ENCODE results near the gene CCDC192.
"Not testable (repeated sequence)": the region's sequence is repeated elsewhere in the genome, so short reads cannot be mapped to it uniquely, and the experiment has no call there.

Gene CCDC192

GRCh38 chr5:127679691-127680330, 23.4 kb upstream of the CCDC192 start:
- not testable (repeated sequence) for H3K9me3 ChIP-seq (ENCODE audit: control insufficient read depth, insufficient read depth, low read depth, low read length); H3K9ac ChIP-seq (ENCODE audit: low read length); H3K4me1 ChIP-seq (ENCODE audit: control insufficient read depth, insufficient read depth, low read length); H3K27ac ChIP-seq (ENCODE audit: low read depth, low read length); H3K4me3 ChIP-seq (ENCODE audit: low read depth, low read length); H3K27me3 ChIP-seq (ENCODE audit: control insufficient read depth, insufficient read depth, low read length); H3K36me3 ChIP-seq (ENCODE audit: control insufficient read depth, insufficient read depth, low read length)

DNA sequence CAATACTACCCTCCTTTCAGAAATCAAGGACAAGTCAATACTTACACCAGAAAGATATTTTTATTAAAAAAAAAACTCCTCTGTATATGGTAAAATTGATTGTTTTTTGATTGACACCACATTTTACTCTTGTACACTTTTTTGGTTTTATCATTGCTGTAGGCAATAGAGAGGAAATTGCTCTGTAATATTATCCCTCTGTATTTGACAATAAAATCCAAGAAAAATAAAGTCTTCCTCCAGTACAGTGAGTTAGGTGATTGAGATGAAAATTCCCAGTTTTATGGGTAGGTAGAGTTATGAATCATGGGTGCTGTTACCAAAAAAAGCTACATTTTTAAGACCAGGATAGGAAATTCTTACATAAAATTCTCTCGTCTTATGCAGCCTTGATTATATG, 22.6 kb upstream of the CCDC192 start:
- no peak overlapping the region for H3K9ac ChIP-seq (ENCODE audit: low read length)
- no peak overlapping the region for H3K4me3 ChIP-seq (ENCODE audit: low read depth, low read length)
- no peaks in the 10 kb centered on the region for H3K27me3 ChIP-seq (ENCODE audit: control insufficient read depth, insufficient read depth, low read length)
- no peaks in the 10 kb centered on the region for H3K4me1 ChIP-seq (ENCODE audit: control insufficient read depth, insufficient read depth, low read length)
- H3K36me3 ChIP-seq (ENCODE audit: control insufficient read depth, insufficient read depth, low read length) = no peaks in the 10 kb centered on the region
- H3K27ac ChIP-seq (ENCODE audit: low read depth, low read length) = no peak overlapping the region
- H3K9me3 ChIP-seq (ENCODE audit: control insufficient read depth, insufficient read depth, low read depth, low read length) = no peaks in the 10 kb centered on the region

DNA sequence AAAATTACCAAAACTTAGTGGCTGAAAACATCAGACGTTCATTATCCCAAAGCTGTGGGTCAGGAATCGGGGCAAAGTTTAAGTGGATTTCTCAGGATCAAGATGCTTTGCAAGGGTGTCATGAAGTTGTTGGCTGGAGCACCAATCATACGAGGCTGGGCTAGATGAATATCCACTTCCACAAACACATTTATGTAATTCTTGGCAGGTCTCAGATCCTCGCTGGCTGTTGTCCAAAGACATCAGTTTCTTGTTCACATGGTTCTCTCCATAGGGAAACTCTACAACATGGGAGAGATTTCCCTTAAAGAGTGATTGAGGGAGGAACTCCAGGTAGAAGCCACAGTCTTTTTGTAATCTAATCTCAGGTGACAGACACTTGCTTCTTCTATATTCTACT, 20.2 kb upstream of the CCDC192 start:
- H3K27ac ChIP-seq (ENCODE audit: low read depth, low read length) = no peak overlapping the region
- no peak overlapping the region for H3K4me3 ChIP-seq (ENCODE audit: low read depth, low read length)
- H3K9ac ChIP-seq (ENCODE audit: low read length) = no peak overlapping the region
- no peaks in the 10 kb centered on the region for H3K4me1 ChIP-seq (ENCODE audit: control insufficient read depth, insufficient read depth, low read length)
- H3K36me3 ChIP-seq (ENCODE audit: control insufficient read depth, insufficient read depth, low read length) = no peaks in the 10 kb centered on the region
- no peaks in the 10 kb centered on the region for H3K27me3 ChIP-seq (ENCODE audit: control insufficient read depth, insufficient read depth, low read length)
- no peaks in the 10 kb centered on the region for H3K9me3 ChIP-seq (ENCODE audit: control insufficient read depth, insufficient read depth, low read depth, low read length)

GRCh38 chr5:127684726-127685467, 18.3 kb upstream of the CCDC192 start:
- Histone ChIP-seq H3K4me3 (ENCODE audit: low read depth, low read length) (no peak overlapping the region), H3K27me3 (ENCODE audit: control insufficient read depth, insufficient read depth, low read length) (no peaks in the 10 kb centered on the region), H3K36me3 (ENCODE audit: control insufficient read depth, insufficient read depth, low read length) (no peaks in the 10 kb centered on the region), H3K9me3 (ENCODE audit: control insufficient read depth, insufficient read depth, low read depth, low read length) (no peaks in the 10 kb centered on the region), H3K9ac (ENCODE audit: low read length) (no peak overlapping the region), H3K4me1 (ENCODE audit: control insufficient read depth, insufficient read depth, low read length) (no peaks in the 10 kb centered on the region), H3K27ac (ENCODE audit: low read depth, low read length) (no peak overlapping the region)

DNA sequence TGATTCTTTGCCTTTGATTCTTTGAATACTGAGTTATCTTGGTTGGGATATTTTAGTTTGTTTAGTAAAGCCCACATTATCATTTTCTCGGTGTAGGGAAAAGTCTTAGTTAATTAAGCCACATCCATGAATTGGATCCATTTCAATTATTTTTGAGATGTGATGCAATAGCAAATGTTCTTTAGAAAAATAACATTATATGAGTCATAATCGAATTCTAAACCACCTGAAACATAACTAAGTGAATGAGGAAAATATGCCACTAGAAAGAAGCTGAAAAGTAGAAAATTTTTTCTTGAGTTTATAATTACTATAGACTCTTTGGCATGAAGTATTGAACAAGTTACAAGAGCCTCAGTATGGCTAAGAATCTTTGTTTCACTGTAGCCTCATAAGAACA, 17.5 kb upstream of the CCDC192 start:
- Histone ChIP-seq H3K36me3 (ENCODE audit: control insufficient read depth, insufficient read depth, low read length) (no peaks in the 10 kb centered on the region), H3K27ac (ENCODE audit: low read depth, low read length) (no peak overlapping the region), H3K9ac (ENCODE audit: low read length) (no peak overlapping the region), H3K9me3 (ENCODE audit: control insufficient read depth, insufficient read depth, low read depth, low read length) (no peaks in the 10 kb centered on the region), H3K4me3 (ENCODE audit: low read depth, low read length) (no peak overlapping the region), H3K27me3 (ENCODE audit: control insufficient read depth, insufficient read depth, low read length) (no peaks in the 10 kb centered on the region), H3K4me1 (ENCODE audit: control insufficient read depth, insufficient read depth, low read length) (no peaks in the 10 kb centered on the region)

GRCh38 chr5:127686424-127686823, 16.8 kb upstream of the CCDC192 start:
- Histone ChIP-seq H3K27me3 (ENCODE audit: control insufficient read depth, insufficient read depth, low read length) (no peaks in the 10 kb centered on the region), H3K4me1 (ENCODE audit: control insufficient read depth, insufficient read depth, low read length) (no peaks in the 10 kb centered on the region), H3K9ac (ENCODE audit: low read length) (no peak overlapping the region), H3K27ac (ENCODE audit: low read depth, low read length) (no peak overlapping the region), H3K4me3 (ENCODE audit: low read depth, low read length) (no peak overlapping the region), H3K36me3 (ENCODE audit: control insufficient read depth, insufficient read depth, low read length) (no peaks in the 10 kb centered on the region), H3K9me3 (ENCODE audit: control insufficient read depth, insufficient read depth, low read depth, low read length) (no peaks in the 10 kb centered on the region; the same call in 1 of the 2 replicates)

- H3K27me3 ChIP-seq (ENCODE audit: control insufficient read depth, insufficient read depth, low read length) = no peaks in the 10 kb centered on the region
- H3K4me1 ChIP-seq (ENCODE audit: control insufficient read depth, insufficient read depth, low read length) = no peaks in the 10 kb centered on the region
- H3K4me3 ChIP-seq (ENCODE audit: low read depth, low read length) = no peak overlapping the region
- H3K9me3 ChIP-seq (ENCODE audit: control insufficient read depth, insufficient read depth, low read depth, low read length) = no peaks in the 10 kb centered on the region; the same call in 1 of the 2 replicates
- no peaks in the 10 kb centered on the region for H3K36me3 ChIP-seq (ENCODE audit: control insufficient read depth, insufficient read depth, low read length)
- no peak overlapping the region for H3K9ac ChIP-seq (ENCODE audit: low read length)
- H3K27ac ChIP-seq (ENCODE audit: low read depth, low read length) = no peak overlapping the region
These were observed 8.5 kb upstream of the CCDC192 start for GRCh38 chr5:127694518-127695171.

DNA sequence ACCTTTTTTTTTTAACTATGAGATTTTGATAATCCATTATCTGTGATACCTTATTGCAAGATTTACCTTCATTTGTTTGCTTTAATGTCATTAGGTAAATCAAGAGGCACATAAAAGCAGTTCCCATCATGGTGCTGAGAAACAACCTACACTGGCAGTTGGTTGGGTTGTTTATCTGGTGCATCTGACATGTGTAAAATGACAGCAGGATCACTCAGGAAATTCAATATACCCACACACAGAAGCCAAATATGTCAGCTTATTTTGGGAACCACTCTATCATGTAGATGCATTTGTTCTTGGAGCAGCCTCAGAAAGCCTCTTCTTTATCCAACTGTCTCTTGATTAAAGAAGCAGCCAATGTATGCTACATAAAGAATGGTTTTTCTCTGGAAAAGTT, 7.8 kb upstream of the CCDC192 start:
- H3K9me3 ChIP-seq (ENCODE audit: control insufficient read depth, insufficient read depth, low read depth, low read length) = no peaks in the 10 kb centered on the region; the same call in 1 of the 2 replicates
- H3K4me1 ChIP-seq (ENCODE audit: control insufficient read depth, insufficient read depth, low read length) = no peaks in the 10 kb centered on the region
- H3K9ac ChIP-seq (ENCODE audit: low read length) = no peak overlapping the region
- H3K36me3 ChIP-seq (ENCODE audit: control insufficient read depth, insufficient read depth, low read length) = no peaks in the 10 kb centered on the region
- no peaks in the 10 kb centered on the region for H3K27me3 ChIP-seq (ENCODE audit: control insufficient read depth, insufficient read depth, low read length)
- no peak overlapping the region for H3K27ac ChIP-seq (ENCODE audit: low read depth, low read length)
- H3K4me3 ChIP-seq (ENCODE audit: low read depth, low read length) = no peak overlapping the region

- Histone ChIP-seq H3K9ac (ENCODE audit: low read length) (no peak overlapping the region), H3K4me3 (ENCODE audit: low read depth, low read length) (no peak overlapping the region), H3K27ac (ENCODE audit: low read depth, low read length) (no peak overlapping the region), H3K4me1 (ENCODE audit: control insufficient read depth, insufficient read depth, low read length) (no peaks in the 10 kb centered on the region), H3K36me3 (ENCODE audit: control insufficient read depth, insufficient read depth, low read length) (no peaks in the 10 kb centered on the region), H3K9me3 (ENCODE audit: control insufficient read depth, insufficient read depth, low read depth, low read length) (no peaks in the 10 kb centered on the region), H3K27me3 (ENCODE audit: control insufficient read depth, insufficient read depth, low read length) (no peaks in the 10 kb centered on the region)
These were observed 6.5 kb upstream of the CCDC192 start for GRCh38 chr5:127696683-127697082.

DNA sequence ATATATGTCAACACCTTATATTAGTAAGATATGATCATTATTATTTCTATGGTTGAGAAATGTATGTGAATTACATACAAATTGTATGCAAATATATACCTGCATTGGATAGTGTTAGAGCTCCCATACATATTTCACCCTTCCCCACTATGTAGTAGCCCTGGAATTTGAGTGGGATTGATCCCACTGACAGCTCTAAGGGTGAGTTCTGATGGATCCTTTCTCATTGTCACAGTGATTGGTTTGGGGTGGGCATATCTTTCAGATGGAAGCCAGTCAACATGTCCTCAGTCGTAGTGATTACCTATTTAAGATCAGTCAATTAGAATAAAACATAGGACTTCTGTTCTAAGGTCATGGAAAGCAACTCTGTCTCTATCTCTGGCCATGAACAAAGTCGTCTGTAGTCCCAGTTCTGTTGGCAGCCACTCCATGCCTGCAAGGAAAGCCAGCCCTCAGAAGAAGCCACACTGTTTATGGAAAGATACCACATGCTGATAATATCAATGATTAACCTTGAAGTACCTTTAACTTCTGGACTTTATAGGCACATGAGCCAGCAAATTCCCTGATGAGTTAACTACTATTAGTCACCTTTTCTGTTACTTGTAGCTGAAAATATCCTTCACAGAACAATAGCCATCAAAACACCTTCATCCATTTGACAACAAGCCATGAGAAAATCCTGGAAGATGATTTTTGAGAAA, 5.1 kb upstream of the CCDC192 start:
- H3K9ac ChIP-seq (ENCODE audit: low read length) = no peak overlapping the region
- H3K9me3 ChIP-seq (ENCODE audit: control insufficient read depth, insufficient read depth, low read depth, low read length) = no peaks in the 10 kb centered on the region
- H3K27ac ChIP-seq (ENCODE audit: low read depth, low read length) = no peak overlapping the region
- no peak overlapping the region for H3K4me3 ChIP-seq (ENCODE audit: low read depth, low read length)
- no peaks in the 10 kb centered on the region for H3K4me1 ChIP-seq (ENCODE audit: control insufficient read depth, insufficient read depth, low read length)
- H3K36me3 ChIP-seq (ENCODE audit: control insufficient read depth, insufficient read depth, low read length) = no peaks in the 10 kb centered on the region
- H3K27me3 ChIP-seq (ENCODE audit: control insufficient read depth, insufficient read depth, low read length) = no peaks in the 10 kb centered on the region

GRCh38 chr5:127699416-127699815, 3.8 kb upstream of the CCDC192 start:
- Histone ChIP-seq H3K4me3 (ENCODE audit: low read depth, low read length) (no peak overlapping the region), H3K27ac (ENCODE audit: low read depth, low read length) (no peak overlapping the region), H3K4me1 (ENCODE audit: control insufficient read depth, insufficient read depth, low read length) (no peaks in the 10 kb centered on the region), H3K9me3 (ENCODE audit: control insufficient read depth, insufficient read depth, low read depth, low read length) (no peaks in the 10 kb centered on the region), H3K9ac (ENCODE audit: low read length) (no peak overlapping the region), H3K27me3 (ENCODE audit: control insufficient read depth, insufficient read depth, low read length) (no peaks in the 10 kb centered on the region), H3K36me3 (ENCODE audit: control insufficient read depth, insufficient read depth, low read length) (no peaks in the 10 kb centered on the region)

Data from HUES6 (cell line).